Kidney (tissue), 14 donors: ENCODE measurements around the gene ADAMTS17. TPM values are rescaled to one million over a fixed set of nuclear protein-coding genes. Genes with fewer than 3 reads are reported as not detected.

ENCODE experiments used
- DNase-seq, 5 donors: peaks; one replicate each; pipeline ENCODE4 v3.0.0-alpha.2; 2013 to 2020
- FAIRE-seq: peaks from 2 replicates; lab custom pipeline; 2012; peaks lifted over from hg19 to GRCh38; lab: Jason Lieb, UNC
- H3K27ac ChIP-seq, 2 donors: one replicate each; pipeline ENCODE4 v1.7.0; 2013; ENCODE audit warnings: low read depth in 2 of 2, low read length in 2 of 2, inconsistent platforms in 1 of 2
- H3K27me3 ChIP-seq: one replicate; pipeline ENCODE4 v1.7.1; 2013; ENCODE audit warnings: low read length, inconsistent platforms; ENCODE audit not compliant: control insufficient read depth, insufficient read depth
- H3K36me3 ChIP-seq, 3 donors: one replicate each; pipeline versions ENCODE4 v1.7.0 to v1.7.1; 2013; ENCODE audit warnings: low read length in 3 of 3, control low read depth in 1 of 3, inconsistent platforms in 1 of 3; ENCODE audit not compliant: insufficient read depth in 3 of 3, control insufficient read depth in 2 of 3
- H3K4me1 ChIP-seq, 3 donors: one replicate each; pipeline versions ENCODE4 v1.7.0 to v1.7.1; 2013; ENCODE audit warnings: low read length in 3 of 3, inconsistent platforms in 1 of 3, low read depth in 1 of 3; ENCODE audit not compliant: control insufficient read depth in 2 of 3, insufficient read depth in 2 of 3
- H3K4me3 ChIP-seq, 3 donors: one replicate each; pipeline versions ENCODE4 v1.7.0 to v1.8.1; 2013; ENCODE audit warnings: low read length in 3 of 3, control low read depth in 1 of 3, inconsistent platforms in 1 of 3
- H3K9ac ChIP-seq, 3 donors: one replicate each; pipeline versions ENCODE4 v1.7.0 to v1.7.1; 2013; ENCODE audit warnings: low read length in 3 of 3, control low read depth in 1 of 3, inconsistent platforms in 1 of 3
- H3K9me3 ChIP-seq, 3 donors: one replicate each; pipeline versions ENCODE4 v1.7.0 to v1.7.1; 2013; ENCODE audit warnings: low read length in 3 of 3, control low read depth in 1 of 3, inconsistent platforms in 1 of 3; ENCODE audit not compliant: control insufficient read depth in 2 of 3, insufficient read depth in 1 of 3
- intact Hi-C: fragments of 100-400 bp; cut with DNase I; formaldehyde crosslinking; loops from one replicate; pipeline ENCODE4 v1.11.1; 2022
- polyA plus RNA-seq: library from polyadenylated mRNA; stranded (reverse); fragments of 350-450 nt; fragmentation: Illumina TruSeq; extraction: RNeasy Lipid Tissue Mini Kit (QIAGEN cat#74804); gene quantifications from one replicate; pipeline ENCODE4 v1.2.3, GENCODE V29; 2014; ENCODE audit warnings: low read depth, low replicate concordance; ENCODE audit not compliant: insufficient read depth
- total RNA-seq: library from RNA; stranded (reverse); fragmentation: NEBNext Ultra II Directional; extraction: Animal tissue kit (Norgen Biotek cat#: 25700); gene quantifications from one replicate; pipeline ENCODE4 v1.2.1, GENCODE V29; 2021
- TF ChIP-seq, protein P1 (sequence below): IDR thresholded peaks from 3 replicates; pipeline ENCODE4 v1.5.1; 2012; ENCODE audit warnings: mild to moderate bottlenecking, moderate library complexity, borderline replicate concordance; ENCODE audit not compliant: insufficient read depth; ENCODE audit errors: extremely low read depth
- donor health status: control.
- donor health status: control.
- donor health status: control.
- donor health status: control.
- donor health status: control.
- donor health status: DM: yes; HTN: yes; CAD: no.
- donor health status: Normal renal cell carcinoma (clear cell type).

Gene ADAMTS17
- total and polyA plus RNA-seq, 2 donors from 2014 or later: 1.7 to 2.2 TPM

DNA sequence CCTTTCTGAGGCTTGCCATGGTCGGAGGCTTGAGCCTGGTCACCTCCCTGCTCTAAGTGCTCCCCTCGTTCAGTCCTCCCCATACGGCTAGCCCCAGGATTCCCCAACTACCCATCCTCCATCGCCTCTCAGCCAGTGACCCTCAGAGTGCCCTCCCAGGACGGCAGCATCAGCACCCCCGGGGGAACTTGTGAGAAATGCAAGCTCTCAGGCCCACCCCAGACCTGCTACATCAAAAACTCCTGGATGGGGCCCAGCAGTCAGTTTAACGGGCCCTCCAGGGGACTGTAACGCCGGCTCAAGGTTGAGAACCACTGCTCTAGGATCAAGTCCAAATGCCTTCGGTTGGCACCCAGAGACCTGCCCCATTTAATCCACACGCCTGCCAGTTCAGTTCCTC, 6.9 kb downstream of the ADAMTS17 start:
- FAIRE-seq (no peak), DNase-seq (peak in 1 of 5 donors; percentile 56)
- no peak overlapping the region for H3K27ac ChIP-seq
- H3K9me3 ChIP-seq: no peaks in the 10 kb centered on the region
- intact Hi-C loops: loop anchor here (10.0 kb wide), 1 partner anchor 400 kb away; no protein-coding TSS in a partner anchor
- H3K36me3 ChIP-seq: no peaks in the 10 kb centered on the region
- H3K4me1 ChIP-seq: peaks cover 0 to 4% (median 2%) of the 10 kb centered on the region in 3 donors
- TF ChIP-seq, protein P1, sequence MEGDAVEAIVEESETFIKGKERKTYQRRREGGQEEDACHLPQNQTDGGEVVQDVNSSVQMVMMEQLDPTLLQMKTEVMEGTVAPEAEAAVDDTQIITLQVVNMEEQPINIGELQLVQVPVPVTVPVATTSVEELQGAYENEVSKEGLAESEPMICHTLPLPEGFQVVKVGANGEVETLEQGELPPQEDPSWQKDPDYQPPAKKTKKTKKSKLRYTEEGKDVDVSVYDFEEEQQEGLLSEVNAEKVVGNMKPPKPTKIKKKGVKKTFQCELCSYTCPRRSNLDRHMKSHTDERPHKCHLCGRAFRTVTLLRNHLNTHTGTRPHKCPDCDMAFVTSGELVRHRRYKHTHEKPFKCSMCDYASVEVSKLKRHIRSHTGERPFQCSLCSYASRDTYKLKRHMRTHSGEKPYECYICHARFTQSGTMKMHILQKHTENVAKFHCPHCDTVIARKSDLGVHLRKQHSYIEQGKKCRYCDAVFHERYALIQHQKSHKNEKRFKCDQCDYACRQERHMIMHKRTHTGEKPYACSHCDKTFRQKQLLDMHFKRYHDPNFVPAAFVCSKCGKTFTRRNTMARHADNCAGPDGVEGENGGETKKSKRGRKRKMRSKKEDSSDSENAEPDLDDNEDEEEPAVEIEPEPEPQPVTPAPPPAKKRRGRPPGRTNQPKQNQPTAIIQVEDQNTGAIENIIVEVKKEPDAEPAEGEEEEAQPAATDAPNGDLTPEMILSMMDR: no peak
- no peak overlapping the region for H3K9ac ChIP-seq
- H3K4me3 ChIP-seq: no peak overlapping the region
- H3K27me3 ChIP-seq: peaks cover 2% of the 10 kb centered on the region

GRCh38 chr15:100334456-100334855, 7.3 kb downstream of the ADAMTS17 start:
- DNase-seq (peak in 1 of 5 donors; percentile 70), FAIRE-seq (no peak)
- Histone ChIP-seq H3K4me1 (peaks cover 0 to 4% (median 2%) of the 10 kb centered on the region in 3 donors), H3K27ac (no peak overlapping the region), H3K9ac (no peak overlapping the region), H3K9me3 (no peaks in the 10 kb centered on the region), H3K4me3 (no peak overlapping the region), H3K27me3 (no peaks in the 10 kb centered on the region), H3K36me3 (no peaks in the 10 kb centered on the region)
- intact Hi-C loops: loop anchor here (10.0 kb wide), 1 partner anchor 400 kb away; no protein-coding TSS in a partner anchor
- TF ChIP-seq, protein P1: no peak

DNA sequence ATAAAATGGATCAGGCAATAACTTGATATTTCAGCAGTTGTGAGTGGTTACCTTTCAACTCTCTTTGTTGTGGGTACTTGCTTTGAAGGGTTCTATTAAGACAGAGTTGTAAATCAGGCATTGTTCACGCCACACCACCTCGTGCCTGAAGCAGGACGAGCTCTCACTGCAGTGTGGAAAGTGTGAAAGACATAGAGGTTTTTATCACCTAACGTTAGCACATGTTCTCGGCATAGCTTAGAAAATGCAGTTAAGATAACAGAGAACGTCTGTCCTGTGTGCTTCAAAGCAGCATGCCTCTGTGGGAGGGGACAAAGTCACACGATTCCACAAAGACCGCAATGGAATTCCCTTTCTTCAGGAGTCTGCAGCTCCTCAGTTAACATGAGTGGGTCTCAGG, 7.8 kb downstream of the ADAMTS17 start:
- Histone ChIP-seq H3K27ac (no peak overlapping the region), H3K4me1 (peaks cover 0 to 4% (median 2%) of the 10 kb centered on the region in 3 donors), H3K9ac (no peak overlapping the region), H3K27me3 (no peaks in the 10 kb centered on the region), H3K36me3 (no peaks in the 10 kb centered on the region), H3K4me3 (no peak overlapping the region), H3K9me3 (no peaks in the 10 kb centered on the region)
- peak in 1 of 5 donors; percentile 13 for DNase-seq
- intact Hi-C loops: loop anchor here (10.0 kb wide), 1 partner anchor 399 kb away; no protein-coding TSS in a partner anchor
- TF ChIP-seq, protein P1: no peak
- no peak for FAIRE-seq
